SU-DHL-6 (cell line): Measurements from ENCODE around the gene PSPH.

Source experiments
- CTCF ChIP-seq: fragments of 200-600 bp; sonication (generic); IDR thresholded peaks from one replicate; pipeline ENCODE4 v1.5.1; 2017; ENCODE audit warnings: antibody characterized with exemption, mild to moderate bottlenecking, low read length, moderate library complexity; ENCODE audit not compliant: insufficient read depth, poor library complexity, severe bottlenecking
- EZH2phosphoT487 ChIP-seq: fragments of 200-600 bp; sonication (generic), shearing (Covaris generic); conservative IDR thresholded peaks from 2 replicates; pipeline ENCODE4 v1.6.1; 2018; ENCODE audit warnings: mild to moderate bottlenecking, antibody characterized with exemption, low read length, moderate library complexity, mixed read lengths

- TF ChIP-seq CTCF (no peak), EZH2phosphoT487 (no peak)
These were observed 20.9 kb downstream of the PSPH start for GRCh38 chr7:56030340-56030739.
